Metanephros (tissue), 2 donors: Measurements from ENCODE around the gene TYROBP. TPM values are rescaled to one million over a fixed set of nuclear protein-coding genes. Genes with fewer than 3 reads are reported as not detected.

Source experiments
- small RNA-seq: library from RNA; depleted of rRNA; stranded (forward); fragments of <200 nt; gene quantifications from one replicate; pipeline ENCODE3, GENCODE V24; 2014; ENCODE audit warnings: low replicate concordance
- total RNA-seq: library from RNA; depleted of rRNA; stranded (reverse); fragments of >200 nt; gene quantifications from one replicate; pipeline ENCODE4 v1.2.3, GENCODE V29; 2014

TYROBP gene
- 24.3 TPM for total RNA-seq

DNA sequence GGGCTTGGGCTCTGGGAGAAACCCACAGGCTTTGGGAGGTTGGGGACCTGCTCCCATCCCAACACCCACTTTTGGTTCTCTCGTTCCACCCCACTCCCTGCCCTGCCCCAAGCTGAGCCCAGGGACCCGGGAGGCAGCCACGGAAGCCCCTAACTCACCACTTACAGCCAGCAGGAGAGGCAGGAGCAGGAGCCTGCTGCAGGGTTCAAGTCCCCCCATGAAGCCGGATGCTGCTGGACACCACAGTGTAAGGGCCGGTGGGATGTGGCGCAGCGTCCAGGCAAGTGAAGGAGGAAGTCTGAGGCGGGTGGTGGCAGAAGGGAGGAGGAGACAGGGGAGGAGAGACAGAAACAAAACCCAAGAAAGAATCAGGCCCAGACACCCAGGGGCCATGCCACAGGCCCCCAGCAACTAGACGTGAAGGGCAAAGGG lies at the start of gene TYROBP:
TYROBP (minus strand) TSS at position 286 of the 432 bp plus-strand sequence; CDS start at position 219, 67 bp downstream.

DNA sequence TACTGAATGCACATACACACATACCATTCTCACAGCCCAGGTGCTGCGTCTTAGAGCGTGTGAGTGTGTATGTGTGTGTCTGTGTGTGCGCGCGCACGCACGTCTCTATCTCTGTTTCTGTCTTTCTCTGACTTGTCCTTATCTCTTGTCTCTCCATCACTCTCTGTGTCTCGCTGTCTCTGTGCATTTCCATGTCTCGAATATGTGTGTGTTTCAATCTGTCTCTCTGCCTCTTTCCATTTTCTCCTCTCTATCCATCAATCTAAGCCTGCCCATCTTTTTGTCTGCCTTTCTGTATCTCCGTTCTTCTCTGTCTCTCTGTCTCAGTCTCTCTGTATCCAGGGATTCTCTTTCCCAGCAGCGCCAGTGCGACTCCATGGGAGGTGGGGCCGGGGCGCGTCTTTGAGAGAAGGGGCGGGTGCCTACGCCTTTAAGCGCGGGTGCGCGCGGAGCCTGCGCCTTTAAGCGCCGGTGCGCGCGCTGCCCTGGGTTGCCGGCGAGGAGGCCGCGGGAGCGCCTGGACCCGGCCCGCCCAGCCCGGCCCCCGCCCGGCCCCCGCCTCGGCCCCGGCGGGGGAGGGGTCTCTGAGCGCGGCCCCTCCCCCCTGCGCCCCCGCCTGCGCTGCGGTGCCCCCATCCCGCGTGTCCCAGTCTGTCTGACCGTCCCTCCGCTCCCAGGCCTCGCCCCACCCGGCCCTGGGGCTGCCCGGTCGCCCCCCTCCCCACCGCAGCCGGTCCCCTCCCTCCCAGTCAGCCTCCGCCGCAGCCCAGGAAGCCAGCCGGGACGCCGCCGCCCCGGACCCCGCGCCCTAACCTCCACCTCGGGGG lies 28.0 kb upstream of the TYROBP start, which contains the start of gene LRFN3:
LRFN3 (plus strand) TSS at position 464 of the 827 bp plus-strand sequence. CDS start 3,052 bp downstream, outside the sequence.

DNA sequence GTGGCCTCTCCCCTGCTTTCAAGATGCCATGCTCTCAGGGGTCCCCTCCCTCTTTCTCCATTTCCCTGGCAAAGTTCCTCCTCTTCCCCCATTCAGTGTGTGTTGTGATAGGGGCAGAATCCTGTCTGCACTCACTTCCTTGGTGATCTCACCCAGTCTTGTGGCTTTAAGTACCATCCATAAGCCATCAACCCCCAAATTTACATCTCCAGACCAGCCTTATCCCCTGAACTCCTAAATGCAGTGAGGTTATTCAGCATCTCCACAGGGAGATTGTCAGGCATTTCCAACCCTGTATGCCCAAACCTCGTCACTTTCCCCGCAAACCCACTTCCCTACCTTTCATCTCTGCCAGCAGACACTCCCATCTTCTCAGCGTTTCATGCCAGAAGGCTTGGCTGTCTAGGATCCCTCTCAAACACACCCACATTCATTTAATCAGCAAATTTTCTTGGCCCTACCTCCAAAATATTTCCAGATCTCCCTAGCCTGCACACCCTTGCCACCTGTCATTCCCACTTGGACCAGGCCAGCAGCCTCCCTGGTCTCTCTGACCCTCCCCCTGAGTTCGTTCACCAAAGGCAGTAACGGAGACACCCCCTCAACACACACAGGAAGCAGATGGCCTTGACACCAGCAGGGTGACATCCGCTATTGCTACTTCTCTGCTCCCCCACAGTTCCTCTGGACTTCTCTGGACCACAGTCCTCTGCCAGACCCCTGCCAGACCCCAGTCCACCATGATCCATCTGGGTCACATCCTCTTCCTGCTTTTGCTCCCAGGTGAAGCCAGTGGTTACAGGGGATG lies 6.0 kb downstream of the TYROBP start, which contains the start of gene HCST:
HCST (plus strand) TSS at position 676 of the 808 bp plus-strand sequence; CDS start at position 741, 65 bp downstream.

DNA sequence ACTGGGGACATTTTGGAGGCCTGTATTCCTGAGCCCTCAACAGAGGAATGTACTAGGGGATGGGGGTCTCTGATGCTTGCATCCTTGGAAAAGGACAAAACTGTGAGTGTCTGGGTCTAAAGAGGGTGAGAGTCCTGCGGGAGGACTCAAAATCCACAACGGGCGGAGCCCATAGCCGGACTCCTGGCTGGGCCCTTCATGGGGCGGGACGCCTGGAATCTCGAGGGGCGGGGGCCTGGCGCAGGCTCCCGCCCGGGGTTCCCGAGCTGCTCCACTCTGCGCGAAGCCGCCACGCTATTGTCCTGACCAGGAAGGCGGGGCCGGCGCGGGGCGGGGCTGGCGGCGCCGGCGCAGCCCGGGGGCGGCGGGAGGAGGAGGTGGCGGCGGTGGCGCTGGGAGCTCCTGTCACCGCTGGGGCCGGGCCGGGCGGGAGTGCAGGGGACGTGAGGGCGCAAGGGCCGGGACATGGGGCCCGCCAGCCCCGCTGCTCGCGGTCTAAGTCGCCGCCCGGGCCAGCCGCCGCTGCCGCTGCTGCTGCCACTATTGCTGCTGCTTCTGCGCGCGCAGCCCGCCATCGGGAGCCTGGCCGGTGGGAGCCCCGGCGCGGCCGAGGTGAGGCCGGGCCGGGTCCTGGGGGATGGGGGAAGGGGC lies 39.8 kb downstream of the TYROBP start, which contains the start of gene APLP1:
APLP1 (plus strand) TSS at position 403 of the 651 bp plus-strand sequence; CDS start at position 466, 63 bp downstream.

DNA sequence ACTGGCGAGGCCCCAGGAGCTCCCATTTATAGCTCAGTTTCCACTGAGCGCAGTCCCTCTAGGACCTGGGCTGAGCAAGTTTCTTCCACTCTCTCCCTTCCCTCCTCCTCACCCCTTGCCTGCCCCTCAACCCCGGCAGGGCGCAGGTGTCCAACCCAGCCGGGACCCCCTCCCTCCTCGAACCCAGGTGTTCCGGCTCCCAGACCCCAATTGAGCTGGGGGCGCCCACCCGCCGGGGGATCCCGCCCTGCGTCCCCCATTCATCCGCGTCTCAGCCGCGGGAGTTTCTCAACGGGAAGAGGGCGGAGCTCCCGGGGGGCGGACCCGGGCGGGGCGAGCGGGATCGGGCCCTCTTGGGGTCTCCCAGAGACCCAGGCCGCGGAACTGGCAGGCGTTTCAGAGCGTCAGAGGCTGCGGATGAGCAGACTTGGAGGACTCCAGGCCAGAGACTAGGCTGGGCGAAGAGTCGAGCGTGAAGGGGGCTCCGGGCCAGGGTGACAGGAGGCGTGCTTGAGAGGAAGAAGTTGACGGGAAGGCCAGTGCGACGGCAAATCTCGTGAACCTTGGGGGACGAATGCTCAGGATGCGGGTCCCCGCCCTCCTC lies 51.4 kb downstream of the TYROBP start, which contains the start of gene KIRREL2:
KIRREL2 (plus strand) TSS at position 366 of the 604 bp plus-strand sequence; CDS start at position 575, 209 bp downstream.

Small RNA genes within 50 kb of the gene (small RNA-seq; reads per million reads assigned to genes)
- not detected for gene AF038458.1
- not detected for gene RN7SL402P

Other genes starting within 250 kb of the TYROBP start
- 20.4 TPM for gene UPK1A, start 241.8 kb downstream of the TYROBP start, total RNA-seq
- not detected for gene ZBTB32, start 203.7 kb downstream of the TYROBP start, total RNA-seq
- 28.0 TPM for gene KMT2B, start 190.3 kb downstream of the TYROBP start, total RNA-seq
- gene IGFLR1, start 165.8 kb downstream of the TYROBP start, total RNA-seq = 4.5 TPM
- gene U2AF1L4, start 162.9 kb downstream of the TYROBP start, total RNA-seq = 14.9 TPM
- 22.9 TPM for gene PSENEN, start 162.6 kb downstream of the TYROBP start, total RNA-seq
- gene LIN37, start 159.7 kb downstream of the TYROBP start, total RNA-seq = 11.3 TPM
- 51.6 TPM for gene HSPB6, start 151.3 kb downstream of the TYROBP start, total RNA-seq
- gene PROSER3, start 150.1 kb downstream of the TYROBP start, total RNA-seq = 15.9 TPM
- gene ARHGAP33, start 132.7 kb downstream of the TYROBP start, total RNA-seq = 27.4 TPM
- gene PRODH2, start 95.5 kb downstream of the TYROBP start, total RNA-seq = 14.4 TPM
- gene NPHS1, start 55.8 kb downstream of the TYROBP start, total RNA-seq = 32.8 TPM
- gene KIRREL2, start 51.4 kb downstream of the TYROBP start, total RNA-seq = 3.9 TPM
- gene APLP1, start 39.7 kb downstream of the TYROBP start, total RNA-seq = 10.3 TPM
- gene NFKBID, start 7.8 kb downstream of the TYROBP start, total RNA-seq = 12.7 TPM
- 6.9 TPM for gene HCST, start 5.8 kb downstream of the TYROBP start, total RNA-seq
- gene LRFN3, start 28.1 kb upstream of the TYROBP start, total RNA-seq = 9.9 TPM
- gene SDHAF1, start 86.9 kb upstream of the TYROBP start, total RNA-seq = 15.9 TPM
- 7.4 TPM for gene SYNE4, start 100.5 kb upstream of the TYROBP start, total RNA-seq
- gene ALKBH6, start 105.9 kb upstream of the TYROBP start, total RNA-seq = 10.3 TPM
- 25.7 TPM for gene CLIP3, start 124.6 kb upstream of the TYROBP start, total RNA-seq
- 6.7 TPM for gene THAP8, start 146.0 kb upstream of the TYROBP start, total RNA-seq
- 3.2 TPM for gene WDR62, start 146.6 kb upstream of the TYROBP start, total RNA-seq
- gene OVOL3, start 202.8 kb upstream of the TYROBP start, total RNA-seq = not detected
- gene POLR2I, start 206.6 kb upstream of the TYROBP start, total RNA-seq = 56.9 TPM
- 89.8 TPM for gene TBCB, start 207.2 kb upstream of the TYROBP start, total RNA-seq
- gene CAPNS1, start 231.8 kb upstream of the TYROBP start, total RNA-seq = 217 TPM
- gene COX7A1, start 244.2 kb upstream of the TYROBP start, total RNA-seq = 36.9 TPM